Measurements from ENCODE around the gene USP22.

GRCh38 chr17:20991276-20992037, 51.4 kb downstream of the USP22 start:
- TF ChIP-seq CTCF (IDR thresholded peaks at IDR 0.05), result no peak
- TF ChIP-seq POLR2A (IDR thresholded peaks at IDR 0.05), result no peak

Data from testis (tissue), 2 donors.